Measurements from ENCODE around the gene LRRC8D. TPM values are rescaled to one million over a fixed set of nuclear protein-coding genes. Genes with fewer than 3 reads are reported as not detected.

LRRC8D gene
- total and polyA plus RNA-seq, 9 of the 15 experiments (the other 6 are each of a cell fraction or from before 2014, with no cell fraction given): 3.4 to 53.9 (median 15.9) TPM

DNA sequence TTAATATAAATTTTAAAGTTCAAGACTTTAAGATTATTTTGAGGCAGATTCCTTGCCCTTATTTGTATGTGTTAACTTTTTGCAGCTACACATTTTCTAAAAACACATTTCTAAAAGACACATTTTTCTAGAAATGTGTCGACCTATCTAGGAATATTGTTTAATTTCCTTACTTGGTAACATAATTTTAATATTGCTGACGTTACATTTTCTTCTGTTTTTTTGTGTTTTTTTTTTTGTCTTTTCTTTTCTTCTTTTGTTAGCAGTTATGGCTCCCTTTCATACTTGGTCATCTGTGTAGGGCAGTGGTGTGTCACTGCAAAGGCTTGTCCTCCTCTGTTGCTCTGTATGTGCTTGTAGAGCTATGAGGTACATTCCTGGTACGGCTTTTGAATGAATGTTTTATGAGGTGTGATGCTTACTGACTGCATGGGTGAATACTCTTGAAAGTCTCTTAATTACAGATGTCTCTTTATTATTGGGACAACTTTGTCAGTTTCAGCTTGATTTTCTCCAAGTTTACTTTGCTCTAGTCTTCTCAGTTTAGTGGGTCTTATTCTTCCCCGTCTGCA is 30.1 kb downstream of the LRRC8D start (continued):
- no peak for TF ChIP-seq ZNF583 (CRISPR knock-in tag; IDR thresholded peaks at IDR 0.05)

DNA sequence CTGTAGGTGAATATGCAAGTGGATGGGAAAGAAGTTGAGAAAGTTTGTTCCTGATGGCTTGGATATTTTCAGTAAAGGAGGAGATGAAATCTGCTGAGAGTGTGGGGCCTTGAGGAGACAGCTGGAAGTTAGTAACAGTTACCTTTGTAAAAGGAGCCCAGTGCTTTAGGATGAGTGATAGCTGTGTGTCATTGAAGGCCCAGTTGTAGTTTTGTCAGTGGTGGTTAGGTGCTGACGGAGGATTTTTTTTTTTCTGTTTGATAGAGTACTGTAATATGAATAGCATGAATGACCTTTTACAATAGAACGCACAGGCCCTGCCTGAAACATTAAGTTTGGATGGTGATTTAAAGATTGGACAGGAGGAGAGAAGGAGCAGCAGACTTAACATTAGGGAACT is 33.3 kb downstream of the LRRC8D start:
- no peaks in the 10 kb centered on the region for H3K9me1 ChIP-seq (ENCODE audit: control insufficient read depth, insufficient read depth, low read length)
- no TSS peak for BruUV-seq (replicated peaks)
- intact Hi-C loops (cut with micrococcal nuclease) (no loop called here), in situ Hi-C loops (cut with MboI) (no loop called here)
- H3K4me1 ChIP-seq (replicated peaks in 1 of 2; ENCODE audit: control insufficient read depth in 2 of 2, insufficient read depth in 2 of 2, low read length in 2 of 2): no peaks in the 10 kb centered on the region; a peak in 1 of 5 replicates
- no peak overlapping the region for H3K4me3 ChIP-seq
- no peak for FAIRE-seq
- no peaks in the 10 kb centered on the region for H4K20me1 ChIP-seq (replicated peaks; ENCODE audit: control insufficient read depth, insufficient read depth, low read length)
- H3K27ac ChIP-seq (ENCODE audit: extremely low read depth, low read depth, low read length): no peak overlapping the region
- DNase-seq (ENCODE audit: extremely low read depth in 1 of 4, low spot score in 3 of 4): no peak
- no peak overlapping the region for H2AFZ ChIP-seq (ENCODE audit: low read depth, low read length)
- POLR2A ChIA-PET: interaction anchor here (1.4 to 1.5 kb wide), 3 partner anchors 19 to 27 kb away, joined by 3 to 4 read pairs (median 3); no protein-coding TSS in a partner anchor
- no peaks in the 10 kb centered on the region for H3K27me3 ChIP-seq (ENCODE audit: control insufficient read depth in 2 of 2, insufficient read depth in 2 of 2, low read length in 2 of 2)
- no peaks in the 10 kb centered on the region; the same call in 2 of the 3 replicates for H3K79me2 ChIP-seq (ENCODE audit: control insufficient read depth, insufficient read depth, low read length)
- no peak overlapping the region for H3K4me2 ChIP-seq (ENCODE audit: insufficient read depth, low read length)
- no peak for TF ChIP-seq ZZZ3 (IDR thresholded peaks at IDR 0.05)
- TF ChIP-seq, protein P1, sequence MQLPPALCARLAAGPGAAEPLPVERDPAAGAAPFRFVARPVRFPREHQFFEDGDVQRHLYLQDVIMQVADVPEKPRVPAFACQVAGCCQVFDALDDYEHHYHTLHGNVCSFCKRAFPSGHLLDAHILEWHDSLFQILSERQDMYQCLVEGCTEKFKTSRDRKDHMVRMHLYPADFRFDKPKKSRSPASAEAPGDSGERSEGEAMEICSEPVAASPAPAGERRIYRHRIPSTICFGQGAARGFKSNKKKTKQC (CRISPR knock-in tag; IDR thresholded peaks at IDR 0.05): no peak
- TF ChIP-seq HDAC6 (IDR thresholded peaks at IDR 0.05; ENCODE audit: low read depth, low read length): no peak
- TF ChIP-seq, protein P2, sequence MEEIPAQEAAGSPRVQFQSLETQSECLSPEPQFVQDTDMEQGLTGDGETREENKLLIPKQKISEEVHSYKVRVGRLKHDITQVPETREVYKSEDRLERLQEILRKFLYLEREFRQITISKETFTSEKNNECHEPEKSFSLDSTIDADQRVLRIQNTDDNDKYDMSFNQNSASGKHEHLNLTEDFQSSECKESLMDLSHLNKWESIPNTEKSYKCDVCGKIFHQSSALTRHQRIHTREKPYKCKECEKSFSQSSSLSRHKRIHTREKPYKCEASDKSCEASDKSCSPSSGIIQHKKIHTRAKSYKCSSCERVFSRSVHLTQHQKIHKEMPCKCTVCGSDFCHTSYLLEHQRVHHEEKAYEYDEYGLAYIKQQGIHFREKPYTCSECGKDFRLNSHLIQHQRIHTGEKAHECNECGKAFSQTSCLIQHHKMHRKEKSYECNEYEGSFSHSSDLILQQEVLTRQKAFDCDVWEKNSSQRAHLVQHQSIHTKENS (CRISPR knock-in tag; IDR thresholded peaks at IDR 0.05): no peak
- no peaks in the 10 kb centered on the region for H3K9me3 ChIP-seq (replicated peaks; ENCODE audit: control insufficient read depth, insufficient read depth, low read depth, low read length)
- no peak overlapping the region for H3K9ac ChIP-seq (ENCODE audit: insufficient read depth in 1 of 2, low read depth in 2 of 2, low read length in 2 of 2)
- no peak for ATAC-seq
- 92% methylated on average over 2 of the region's 2 CpGs for WGBS (ENCODE audit: insufficient coverage, low coverage, missing lambda C conversion rate)
- CTCF ChIA-PET (ENCODE audit: low intra/inter-chr PET ratio): no interaction called here
- peaks cover 34% of the 10 kb centered on the region; the same call in 2 of the 3 replicates for H3K36me3 ChIP-seq (ENCODE audit: control insufficient read depth, insufficient read depth, low read length)
